Tibial nerve (tissue), 4 donors: ENCODE measurements around the gene FAR1.

ENCODE experiments used
- EP300 ChIP-seq, 2 donors: sonication (generic); formaldehyde crosslinking; IDR thresholded peaks; one replicate each; pipeline ENCODE4 v1.6.1; 2017; ENCODE audit warnings: antibody characterized with exemption in 2 of 2, mild to moderate bottlenecking in 1 of 2
- POLR2A ChIP-seq, 2 donors: fragments of 450-650 bp; IDR thresholded peaks; one replicate each; pipeline ENCODE4 v1.6.1; 2017; ENCODE audit warnings: antibody characterized with exemption in 2 of 2, mild to moderate bottlenecking in 2 of 2, moderate library complexity in 2 of 2
- TF ChIP-seq, protein P1 (sequence below), 5 experiments: fragments of 200-600 bp in 3 of 5; fragments of 450-650 bp in 2 of 5; sonication (generic) in 3 of 5; IDR thresholded peaks; one replicate each; pipeline ENCODE4 v1.5.1; 2016 to 2019; ENCODE audit warnings: antibody characterized with exemption in 5 of 5, mild to moderate bottlenecking in 3 of 5, moderate library complexity in 2 of 5

DNA sequence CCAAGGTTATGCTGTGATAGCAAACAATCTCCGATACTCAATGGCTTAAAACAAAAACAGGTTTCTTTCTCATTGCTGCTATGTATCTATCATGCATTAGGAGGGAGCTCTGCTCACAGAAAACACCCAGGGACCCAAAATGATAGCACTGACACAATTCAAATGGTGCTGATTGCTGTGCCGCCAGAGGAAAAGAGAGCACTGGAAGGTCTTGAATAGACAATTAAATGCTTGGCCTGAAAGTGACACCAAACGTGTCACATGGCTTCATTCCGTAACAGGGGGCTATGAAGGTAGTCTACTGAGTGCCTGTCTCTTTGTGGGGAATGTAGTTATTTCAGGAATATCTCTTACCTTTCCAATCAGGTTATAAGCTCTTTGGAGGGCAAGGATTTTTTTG is 94.2 kb downstream of the FAR1 start:
- TF ChIP-seq POLR2A (IDR thresholded peaks at IDR 0.05) = no peak
- TF ChIP-seq, protein P1, sequence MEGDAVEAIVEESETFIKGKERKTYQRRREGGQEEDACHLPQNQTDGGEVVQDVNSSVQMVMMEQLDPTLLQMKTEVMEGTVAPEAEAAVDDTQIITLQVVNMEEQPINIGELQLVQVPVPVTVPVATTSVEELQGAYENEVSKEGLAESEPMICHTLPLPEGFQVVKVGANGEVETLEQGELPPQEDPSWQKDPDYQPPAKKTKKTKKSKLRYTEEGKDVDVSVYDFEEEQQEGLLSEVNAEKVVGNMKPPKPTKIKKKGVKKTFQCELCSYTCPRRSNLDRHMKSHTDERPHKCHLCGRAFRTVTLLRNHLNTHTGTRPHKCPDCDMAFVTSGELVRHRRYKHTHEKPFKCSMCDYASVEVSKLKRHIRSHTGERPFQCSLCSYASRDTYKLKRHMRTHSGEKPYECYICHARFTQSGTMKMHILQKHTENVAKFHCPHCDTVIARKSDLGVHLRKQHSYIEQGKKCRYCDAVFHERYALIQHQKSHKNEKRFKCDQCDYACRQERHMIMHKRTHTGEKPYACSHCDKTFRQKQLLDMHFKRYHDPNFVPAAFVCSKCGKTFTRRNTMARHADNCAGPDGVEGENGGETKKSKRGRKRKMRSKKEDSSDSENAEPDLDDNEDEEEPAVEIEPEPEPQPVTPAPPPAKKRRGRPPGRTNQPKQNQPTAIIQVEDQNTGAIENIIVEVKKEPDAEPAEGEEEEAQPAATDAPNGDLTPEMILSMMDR (IDR thresholded peaks at IDR 0.05) = no peak
- no peak for TF ChIP-seq EP300 (IDR thresholded peaks at IDR 0.05)
